Smooth muscle cell of the brain vasculature (primary cell): ENCODE results near the gene TRANK1.

Source experiments
- DNase-seq: peaks from one replicate; pipeline ENCODE4 v3.0.0-alpha.2; 2012; ENCODE audit warnings: low read depth, low spot score

The TRANK1 gene

DNA sequence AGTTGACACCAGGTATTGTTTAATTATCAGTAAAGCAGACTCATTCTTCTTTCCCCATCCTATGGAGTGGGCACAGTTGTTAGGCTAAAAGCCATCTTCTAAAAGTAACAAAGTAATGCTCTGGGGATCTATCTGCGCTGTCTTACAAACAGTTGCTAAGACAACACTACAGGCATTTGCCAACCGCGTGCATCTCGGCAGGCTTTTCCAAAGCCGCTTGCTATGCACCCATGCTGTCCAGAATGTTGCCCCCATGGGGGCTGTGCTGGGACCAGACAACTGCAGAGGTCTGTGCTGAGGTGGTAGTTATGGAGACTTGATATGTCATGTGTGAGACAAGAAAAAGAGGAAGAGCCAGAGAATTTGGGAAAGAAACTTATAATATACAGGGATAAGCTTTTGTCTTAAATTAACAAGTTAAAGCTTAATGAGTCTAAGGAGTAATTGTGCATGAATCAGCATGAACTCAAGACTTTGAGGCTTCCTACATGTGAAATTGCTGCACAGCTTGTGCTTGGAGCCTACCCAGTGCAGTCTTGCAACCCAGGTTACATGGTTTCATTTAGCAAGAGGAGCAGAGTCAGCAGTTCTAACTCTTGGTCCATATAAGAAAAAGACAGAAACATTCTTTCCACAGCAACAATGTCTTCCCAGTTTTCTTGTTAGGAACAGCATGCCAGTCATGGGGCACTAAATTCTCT lies 141.6 kb downstream of the TRANK1 start:
- DNase-seq, result no peak

DNA sequence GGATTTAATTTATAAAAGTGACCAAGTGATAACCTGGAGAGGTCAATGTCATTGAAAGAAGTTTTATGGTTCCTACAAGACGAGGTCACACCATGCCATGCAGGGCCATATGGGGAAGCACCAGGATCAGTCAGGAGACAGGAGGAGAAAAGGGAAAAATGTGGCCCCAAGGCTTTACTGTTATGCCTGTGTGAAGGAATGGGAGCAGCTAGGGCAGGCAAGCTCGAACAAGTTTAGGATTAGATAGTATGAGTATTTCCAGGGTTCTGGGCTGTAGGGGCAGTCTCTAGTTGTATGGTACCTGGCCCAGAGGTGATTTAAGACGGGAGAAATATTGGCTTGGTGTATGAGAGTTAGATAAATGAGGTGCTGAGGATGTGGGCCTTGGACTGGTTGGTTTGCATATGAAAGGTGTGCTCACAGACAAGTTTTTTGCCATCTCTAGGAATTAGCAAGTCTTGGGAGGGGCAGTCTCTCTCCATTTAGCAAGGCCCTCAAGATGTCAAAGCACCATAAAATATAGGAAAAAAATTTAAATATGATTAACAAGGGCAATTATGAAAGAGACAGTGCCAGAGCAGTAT lies 144.2 kb downstream of the TRANK1 start:
- DNase-seq, result no peak

DNA sequence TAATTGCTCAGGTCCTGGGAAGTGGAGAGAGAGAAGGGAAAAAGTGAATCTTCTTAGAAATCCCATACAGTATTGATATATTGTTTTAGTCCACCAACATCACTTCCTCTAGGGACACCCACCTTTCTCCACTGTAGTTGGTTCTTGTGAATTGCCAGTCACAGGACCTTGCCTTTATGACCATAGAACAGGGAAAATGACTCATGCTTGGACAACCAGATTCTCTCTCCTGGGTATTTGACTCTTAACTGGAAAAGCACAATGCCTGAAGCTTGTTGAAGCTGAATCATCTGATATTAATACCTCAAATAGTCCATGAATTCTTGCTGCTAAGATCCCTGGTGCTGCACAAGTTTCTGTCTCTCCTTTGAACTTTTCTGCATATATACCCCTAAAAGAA lies 148.0 kb downstream of the TRANK1 start:
- no peak for DNase-seq

DNA sequence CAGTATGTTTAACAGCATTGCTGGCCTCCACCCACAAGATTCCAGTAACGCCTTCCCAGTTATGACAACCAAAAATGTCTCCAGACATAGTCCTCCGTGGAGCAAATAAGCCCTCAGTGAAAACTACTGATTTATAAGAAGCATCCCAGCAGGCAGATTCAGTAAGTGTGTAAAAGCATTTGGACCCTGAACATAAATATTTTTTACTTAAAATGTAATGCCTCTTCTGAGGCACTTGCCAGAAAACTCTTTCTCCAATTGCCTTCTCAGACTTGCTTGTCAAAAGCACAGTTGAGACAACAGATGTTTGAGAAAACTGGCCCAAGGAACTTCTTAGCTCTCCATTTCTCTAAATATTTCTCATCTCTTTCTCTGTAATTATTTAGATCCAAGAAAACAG lies 148.7 kb downstream of the TRANK1 start:
- DNase-seq, result no peak

DNA sequence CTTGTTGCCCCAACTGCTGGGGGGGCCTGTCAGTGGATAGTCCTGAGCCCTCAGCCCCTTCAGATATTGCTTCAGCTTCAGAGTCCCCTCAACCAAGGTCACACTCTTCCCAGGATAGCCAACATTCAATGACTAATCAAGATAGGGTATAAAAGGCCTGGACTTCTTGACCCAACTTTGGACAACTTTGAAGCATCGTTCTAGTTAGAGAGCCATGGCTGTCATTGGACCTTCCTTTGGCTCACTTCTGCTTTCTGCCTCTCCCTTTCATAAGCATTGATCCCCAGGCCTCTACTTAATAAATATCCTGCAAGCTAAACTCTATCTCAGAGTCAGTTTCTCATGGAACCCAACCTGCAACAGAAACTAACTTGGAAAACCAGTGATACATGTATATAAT lies 149.2 kb downstream of the TRANK1 start:
- DNase-seq, result no peak

DNA sequence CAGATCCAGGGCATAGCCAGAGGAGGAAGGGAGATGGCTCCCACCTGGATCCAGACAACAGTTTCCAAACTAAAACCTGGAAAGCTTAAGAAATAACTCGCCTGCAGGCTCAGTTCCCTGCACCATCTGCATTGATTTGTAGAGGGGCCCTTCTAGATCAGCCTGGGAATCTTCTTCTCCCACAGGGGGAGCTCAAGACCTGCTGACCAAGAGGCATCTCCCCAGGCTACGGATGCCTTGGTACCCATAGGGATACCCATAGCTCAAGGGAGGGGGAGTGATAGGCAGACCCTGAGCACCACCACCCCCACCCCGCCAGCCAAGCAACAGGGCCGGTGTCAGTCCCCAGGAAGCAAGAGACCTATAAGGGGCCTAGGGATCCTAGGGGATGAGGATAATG lies 152.5 kb downstream of the TRANK1 start:
- DNase-seq, result no peak

DNA sequence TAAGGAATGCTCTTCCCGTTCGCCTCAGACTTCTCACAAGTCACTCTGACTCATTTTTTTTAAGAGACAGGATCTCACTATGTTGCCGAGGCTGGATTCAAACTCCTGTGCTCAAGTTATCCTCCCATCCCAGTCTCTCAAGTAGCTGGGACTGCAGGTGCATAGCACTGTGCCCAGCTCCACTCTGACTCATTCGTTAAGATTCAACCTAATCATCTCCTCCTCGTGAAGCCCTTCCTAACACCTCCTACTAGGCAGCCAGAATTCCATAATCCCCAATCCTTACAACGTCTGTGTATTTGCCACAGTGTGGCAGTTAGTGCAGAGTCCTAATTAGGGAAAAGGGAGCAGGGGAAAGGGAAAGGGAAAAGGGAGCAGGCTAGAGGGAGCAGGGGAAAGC lies 154.1 kb downstream of the TRANK1 start:
- DNase-seq, result no peak

DNA sequence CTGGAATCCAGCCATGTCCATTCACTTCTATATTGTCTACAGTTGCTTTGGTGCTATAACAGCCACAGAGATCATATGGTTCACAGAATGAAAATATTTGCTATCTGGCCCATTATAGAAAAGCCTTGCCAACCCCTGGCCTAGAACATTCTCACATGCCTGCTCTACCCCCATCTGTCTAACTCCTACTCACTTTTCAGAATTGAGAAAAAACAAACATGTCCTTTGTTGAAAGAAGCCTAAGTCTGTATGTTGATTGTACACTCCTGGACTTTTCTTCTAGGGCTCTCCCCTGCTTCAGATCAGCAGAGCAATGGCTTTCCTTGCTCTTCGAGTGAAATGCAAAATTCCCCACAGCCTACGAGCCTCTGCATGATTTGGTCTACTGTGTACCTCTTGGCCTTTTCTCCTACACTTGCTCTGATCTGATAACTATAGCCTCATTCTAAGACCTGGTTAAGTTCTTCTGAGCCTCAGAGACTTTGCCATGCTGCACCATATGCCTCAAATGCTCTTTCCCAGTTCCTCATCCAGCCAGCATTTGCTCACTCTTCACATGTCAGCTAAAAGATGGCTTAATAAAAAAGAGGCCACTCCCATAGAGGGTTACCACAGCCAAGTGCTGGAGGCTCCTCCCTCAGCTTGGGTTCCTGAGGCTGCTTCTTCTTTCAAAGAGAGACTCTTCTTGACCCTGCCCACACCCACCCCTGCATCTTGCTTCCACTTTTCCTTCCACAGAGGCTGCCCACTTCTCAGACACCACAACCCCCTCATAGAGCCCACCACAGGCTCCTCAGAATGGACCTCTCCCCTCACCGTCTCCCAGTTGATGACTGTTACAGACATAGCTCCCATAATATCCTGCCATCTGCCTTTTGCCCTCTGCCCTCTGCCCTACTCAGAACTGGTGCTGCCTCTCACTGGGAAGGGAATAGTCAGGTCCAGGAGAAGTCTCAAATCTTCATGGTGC lies 157.6 kb downstream of the TRANK1 start:
- no peak for DNase-seq

DNA sequence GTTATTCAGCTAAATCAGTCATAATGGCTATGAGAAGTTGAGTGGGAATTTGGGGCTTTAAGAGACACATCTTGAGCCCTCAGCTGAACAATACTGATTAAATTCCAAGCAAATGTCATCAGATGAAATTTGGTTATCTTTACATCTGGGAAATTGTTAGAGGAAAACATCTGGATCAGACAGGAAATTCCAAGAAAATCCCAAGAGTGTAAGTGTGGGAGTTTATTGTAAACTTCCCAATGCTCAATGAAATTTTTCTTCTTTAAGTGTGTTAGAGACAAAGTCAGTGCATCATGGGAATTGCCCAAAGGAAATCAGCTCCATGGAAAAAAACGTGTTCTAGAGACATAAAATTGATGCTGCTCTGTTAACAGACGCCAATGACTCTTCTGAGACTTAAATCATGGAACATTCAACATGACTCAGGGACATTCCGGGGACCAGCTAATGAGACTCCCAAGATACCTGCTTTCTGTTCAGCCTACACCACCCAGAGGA lies 160.7 kb downstream of the TRANK1 start:
- no peak for DNase-seq

DNA sequence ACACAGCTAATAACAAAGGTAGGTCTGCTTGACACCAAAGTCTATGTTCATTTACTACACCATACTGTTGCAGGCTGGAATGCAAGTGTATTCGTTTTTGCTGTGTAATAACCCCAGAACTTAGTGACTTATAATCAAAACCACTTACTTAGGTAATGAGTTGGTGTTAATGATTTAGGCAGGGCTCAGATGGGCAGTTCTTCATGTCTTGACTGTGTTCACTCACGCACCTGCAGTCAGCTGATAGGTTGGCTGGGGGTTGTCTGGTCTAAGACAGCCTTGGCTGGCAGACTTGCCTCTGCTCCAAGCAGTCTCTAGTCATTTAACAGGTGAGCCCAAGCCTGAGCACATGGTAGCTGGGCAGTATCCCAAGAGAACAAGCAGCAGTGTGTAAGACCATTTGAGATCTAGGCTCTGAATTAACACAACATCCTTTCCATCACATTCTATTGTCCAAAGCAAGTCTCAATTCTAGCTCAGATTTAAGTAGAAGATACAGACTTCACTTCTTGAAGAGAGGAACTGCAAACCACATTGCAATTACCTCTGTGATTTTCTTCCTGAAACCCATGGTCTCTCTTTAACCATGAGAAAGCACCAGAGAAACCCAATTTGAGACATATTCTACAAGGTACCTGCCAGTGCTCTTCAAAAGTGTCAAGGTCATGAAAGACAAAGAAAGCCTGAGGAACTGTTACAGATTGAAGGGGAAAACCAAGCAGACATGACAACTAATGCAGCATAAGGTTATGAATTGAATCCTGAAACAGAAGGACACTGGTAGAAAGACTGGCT lies 167.2 kb downstream of the TRANK1 start:
- no peak for DNase-seq
